HG03045 (cell line): ENCODE data around the gene CTNND2.

ENCODE experiments used
- ATAC-seq: cut with Tn5 transposase; IDR thresholded peaks from one replicate; pipeline ENCODE4 v1.9.1; 2021; ENCODE audit warnings: mild to moderate bottlenecking, moderate library complexity; ENCODE audit not compliant: unreplicated experiment

CTNND2 gene

DNA sequence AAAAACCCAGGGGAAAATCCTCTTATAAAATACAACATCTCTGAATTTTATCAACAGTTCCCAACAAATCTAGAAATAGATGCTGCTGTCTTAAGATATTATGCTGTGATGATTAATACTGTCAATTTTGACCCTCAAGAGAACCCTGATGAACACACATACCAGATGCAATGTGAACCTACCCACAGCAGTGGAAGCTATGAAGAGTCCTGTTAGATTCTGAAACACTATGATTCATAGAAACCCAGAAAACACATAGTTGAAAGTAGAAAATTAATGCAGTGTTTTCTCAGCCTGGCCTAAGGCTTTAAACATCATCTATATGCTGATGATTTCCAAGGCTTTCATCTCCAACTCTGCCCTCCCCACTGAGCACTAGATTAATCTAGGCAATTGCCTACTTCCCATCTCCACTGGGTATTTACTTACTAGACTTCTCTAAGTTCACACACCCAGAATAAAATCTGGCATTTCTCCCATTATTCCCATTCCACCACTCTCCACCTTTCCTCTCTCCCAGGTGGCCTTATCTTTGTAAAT is 296.2 kb downstream of the CTNND2 start:
- ATAC-seq = no peak

GRCh38 chr5:11602298-11602697 is 301.9 kb downstream of the CTNND2 start:
- ATAC-seq = no peak

DNA sequence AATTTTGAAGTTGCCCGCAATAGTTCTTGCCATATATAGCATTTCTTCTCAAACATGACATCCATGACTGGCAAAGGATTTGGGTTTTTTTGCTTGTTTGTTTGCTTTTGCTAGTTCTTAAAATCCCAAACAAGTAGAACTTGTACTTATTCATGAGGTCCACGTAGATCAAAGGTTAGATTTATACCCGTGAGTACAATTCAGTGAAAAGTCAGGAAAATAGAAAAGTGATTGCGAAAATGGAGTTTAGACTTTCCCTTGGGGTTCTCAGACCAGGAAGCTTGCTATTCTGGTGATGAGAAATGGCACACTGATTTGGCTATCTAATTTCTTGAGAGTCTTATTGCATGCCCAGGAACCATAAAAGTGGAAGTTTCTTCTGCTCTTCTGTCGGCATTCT is 304.7 kb downstream of the CTNND2 start:
- no peak for ATAC-seq

DNA sequence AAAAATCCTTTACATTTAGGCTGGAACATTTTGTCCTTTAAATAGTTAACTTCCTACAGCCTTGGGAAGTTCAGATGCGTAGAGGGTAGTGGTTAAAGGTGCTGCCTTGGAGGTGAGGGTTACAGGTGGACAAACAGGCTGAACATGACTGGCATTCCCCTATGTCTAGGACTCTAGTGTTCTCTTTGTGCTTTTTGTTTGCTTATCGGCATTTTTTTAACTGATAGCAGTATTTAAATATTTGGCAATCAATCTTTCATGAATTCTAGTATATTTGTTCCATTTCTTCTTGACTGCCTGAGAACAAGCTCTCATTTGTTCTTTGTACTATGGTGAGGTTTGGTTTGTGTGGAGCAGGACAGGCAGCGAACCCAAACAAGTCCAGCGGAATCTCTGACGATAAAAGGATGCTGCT is 307.6 kb downstream of the CTNND2 start:
- ATAC-seq = no peak

DNA sequence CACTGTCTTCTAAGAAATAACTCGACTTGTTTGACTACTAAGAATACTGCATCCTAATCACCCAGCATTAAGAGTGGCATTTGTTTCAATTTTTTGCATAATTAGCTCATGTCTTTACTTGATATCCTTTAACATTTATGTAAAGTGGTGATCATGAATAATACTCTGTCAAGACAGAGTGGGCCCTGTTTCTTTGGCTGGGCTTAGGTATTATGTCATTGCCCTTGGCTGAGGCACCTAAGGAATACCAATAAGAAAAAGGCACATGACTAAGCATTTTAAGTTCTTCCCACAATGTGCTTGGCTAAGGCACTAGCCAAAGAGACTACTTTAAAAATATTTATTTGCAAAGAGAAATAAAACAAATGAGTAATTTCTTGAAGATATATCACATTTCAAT is 308.1 kb downstream of the CTNND2 start:
- ATAC-seq = no peak

GRCh38 chr5:11595045-11595444 is 309.2 kb downstream of the CTNND2 start:
- ATAC-seq = no peak

- no peak for ATAC-seq
These were observed 310.2 kb downstream of the CTNND2 start for GRCh38 chr5:11594021-11594420.

DNA sequence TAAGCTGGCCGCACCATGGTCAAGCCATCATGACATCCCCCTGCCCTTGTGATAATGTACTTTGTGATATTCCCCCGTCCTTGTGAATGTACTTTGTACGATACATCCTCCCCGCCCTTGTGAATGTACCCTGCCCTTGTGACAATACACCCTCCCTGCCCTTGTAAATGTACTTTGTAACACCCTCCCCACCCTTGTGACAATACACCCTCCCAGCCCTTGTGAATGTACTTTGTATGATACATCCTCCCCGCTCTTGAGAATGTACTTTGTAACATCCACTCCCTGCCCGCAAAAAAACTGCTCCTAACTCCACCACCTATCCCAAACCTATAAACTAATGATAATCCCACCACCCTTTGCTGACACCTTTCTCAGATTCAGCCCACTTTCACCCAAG is 313.8 kb downstream of the CTNND2 start:
- no peak for ATAC-seq

DNA sequence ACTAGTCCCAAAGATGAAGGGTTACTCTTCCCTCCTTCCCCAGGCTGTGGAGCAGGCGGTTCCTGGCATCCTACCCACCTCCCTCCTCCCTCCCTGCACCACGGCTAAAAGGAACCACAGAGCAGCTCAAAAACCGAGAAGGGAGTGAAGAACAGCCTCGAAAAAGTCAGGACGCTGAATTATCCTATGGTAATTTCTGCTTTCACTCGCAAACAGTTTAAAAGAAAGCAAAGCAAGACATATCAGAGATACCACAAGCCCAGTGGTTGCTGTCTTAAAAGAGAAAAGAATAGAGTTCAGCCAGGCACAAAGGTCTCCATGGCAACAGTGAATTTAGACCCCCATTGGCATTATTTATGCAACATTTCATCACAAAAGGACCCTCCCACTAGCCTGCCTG is 315.4 kb downstream of the CTNND2 start:
- no peak for ATAC-seq

DNA sequence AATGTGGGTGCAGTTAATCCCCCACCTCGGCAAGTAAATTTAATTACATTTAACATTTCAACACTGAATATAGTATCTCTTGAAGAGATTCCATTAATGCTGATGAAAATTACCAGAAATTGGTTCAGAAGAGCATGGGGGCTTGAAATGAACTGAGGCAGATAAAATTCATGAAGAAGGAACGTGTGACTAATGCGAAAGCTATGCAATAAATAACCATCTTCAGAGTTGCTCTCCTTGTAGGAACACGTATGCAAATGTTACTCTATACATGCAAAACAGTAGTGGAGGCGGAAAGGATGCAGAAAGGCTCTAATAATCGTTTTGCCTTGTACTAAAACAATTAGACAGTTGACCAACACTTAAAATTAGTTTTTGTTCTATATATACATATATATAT is 320.2 kb downstream of the CTNND2 start:
- no peak for ATAC-seq

- ATAC-seq = no peak
These were observed 324.9 kb downstream of the CTNND2 start for GRCh38 chr5:11579351-11579750.

GRCh38 chr5:11574787-11575186 is 329.5 kb downstream of the CTNND2 start:
- no peak for ATAC-seq

GRCh38 chr5:11573140-11573992 is 330.9 kb downstream of the CTNND2 start:
- ATAC-seq = no peak

- no peak for ATAC-seq
These were observed 339.5 kb downstream of the CTNND2 start for GRCh38 chr5:11564706-11565105.

DNA sequence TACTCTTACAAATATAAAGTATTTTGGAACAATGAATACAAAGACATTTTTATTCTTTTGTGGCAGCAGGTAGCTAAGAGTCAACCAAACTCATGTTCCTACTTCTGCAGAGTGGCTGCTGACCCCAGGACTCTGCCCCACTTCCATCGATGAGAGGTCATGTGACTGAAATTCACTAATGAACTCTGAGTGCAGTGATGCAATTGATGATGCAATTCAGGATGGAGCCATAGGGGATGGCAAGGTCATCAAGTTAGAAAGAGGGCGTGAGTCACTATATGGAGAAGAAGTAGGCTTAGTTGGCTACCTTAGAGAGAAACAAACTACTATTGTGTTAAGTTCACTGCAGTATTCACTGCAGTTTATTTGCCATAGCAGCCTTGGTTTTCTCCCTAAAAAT is 340.4 kb downstream of the CTNND2 start:
- no peak for ATAC-seq

DNA sequence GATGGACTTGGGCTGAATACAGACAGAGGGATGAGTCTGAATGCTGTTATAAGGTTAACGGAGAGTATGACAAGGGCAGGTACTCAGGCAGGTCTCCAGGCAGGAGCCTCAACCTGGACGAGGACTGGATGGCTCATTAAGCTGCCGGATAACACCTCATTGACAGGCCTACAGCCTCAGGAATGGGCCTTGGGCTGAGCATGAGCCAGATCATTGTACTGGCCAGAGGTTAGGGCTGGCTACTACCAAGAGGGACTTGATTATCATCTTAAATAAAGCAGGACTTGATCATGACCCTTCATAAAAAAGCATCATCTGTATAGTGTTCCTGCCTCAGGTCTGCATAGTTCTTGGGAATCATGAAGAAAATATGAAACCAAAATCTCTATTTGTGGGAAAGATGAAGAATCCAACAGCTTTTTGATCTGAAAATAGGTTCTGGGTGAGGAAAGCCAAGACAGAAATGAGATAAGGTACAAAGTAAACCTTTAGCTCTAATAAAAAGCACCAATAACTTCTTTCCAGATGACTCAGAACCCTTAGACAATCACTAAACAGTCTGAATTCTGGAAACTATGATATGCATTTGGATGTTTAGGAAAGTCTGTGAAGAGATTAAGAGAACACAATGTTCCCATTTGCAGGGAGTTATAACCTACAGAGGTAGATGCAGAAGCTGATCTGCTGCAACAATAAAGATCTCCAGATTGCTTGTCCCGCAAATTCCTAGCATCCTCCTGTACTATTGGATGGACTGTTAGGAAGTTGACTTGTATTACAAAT is 343.1 kb downstream of the CTNND2 start:
- ATAC-seq = no peak

GRCh38 chr5:11557063-11557462 is 347.2 kb downstream of the CTNND2 start:
- ATAC-seq = no peak

GRCh38 chr5:11555171-11555570 is 349.1 kb downstream of the CTNND2 start:
- ATAC-seq = no peak

- ATAC-seq = no peak
These were observed 356.5 kb downstream of the CTNND2 start for GRCh38 chr5:11547730-11548129.

GRCh38 chr5:11547140-11547539 is 357.1 kb downstream of the CTNND2 start:
- no peak for ATAC-seq

GRCh38 chr5:11540112-11540511 is 364.1 kb downstream of the CTNND2 start:
- no peak for ATAC-seq
